Uterus (tissue), 2 donors: ENCODE data around the gene TXLNA.

ENCODE experiments used
- CTCF ChIP-seq, 4 experiments: fragments of 200-600 bp in 2 of 4; fragments of 450-650 bp in 2 of 4; sonication (generic) in 2 of 4; IDR thresholded peaks; one replicate each; pipeline ENCODE4 v1.5.1; 2016 to 2019; ENCODE audit warnings: antibody characterized with exemption in 4 of 4, mild to moderate bottlenecking in 2 of 4, moderate library complexity in 1 of 4
- POLR2A ChIP-seq, 2 donors: fragments of 450-650 bp; IDR thresholded peaks; one replicate each; pipeline ENCODE4 v1.6.1; 2016; ENCODE audit warnings: antibody characterized with exemption in 2 of 2, mild to moderate bottlenecking in 1 of 2, moderate library complexity in 1 of 2

- TF ChIP-seq CTCF (IDR thresholded peaks at IDR 0.05) (no peak), POLR2A (IDR thresholded peaks at IDR 0.05) (no peak)
Measured at GRCh38 chr1:32241001-32241763, 61.7 kb downstream of the TXLNA start.
